ENCODE results near the gene CGREF1.

DNA sequence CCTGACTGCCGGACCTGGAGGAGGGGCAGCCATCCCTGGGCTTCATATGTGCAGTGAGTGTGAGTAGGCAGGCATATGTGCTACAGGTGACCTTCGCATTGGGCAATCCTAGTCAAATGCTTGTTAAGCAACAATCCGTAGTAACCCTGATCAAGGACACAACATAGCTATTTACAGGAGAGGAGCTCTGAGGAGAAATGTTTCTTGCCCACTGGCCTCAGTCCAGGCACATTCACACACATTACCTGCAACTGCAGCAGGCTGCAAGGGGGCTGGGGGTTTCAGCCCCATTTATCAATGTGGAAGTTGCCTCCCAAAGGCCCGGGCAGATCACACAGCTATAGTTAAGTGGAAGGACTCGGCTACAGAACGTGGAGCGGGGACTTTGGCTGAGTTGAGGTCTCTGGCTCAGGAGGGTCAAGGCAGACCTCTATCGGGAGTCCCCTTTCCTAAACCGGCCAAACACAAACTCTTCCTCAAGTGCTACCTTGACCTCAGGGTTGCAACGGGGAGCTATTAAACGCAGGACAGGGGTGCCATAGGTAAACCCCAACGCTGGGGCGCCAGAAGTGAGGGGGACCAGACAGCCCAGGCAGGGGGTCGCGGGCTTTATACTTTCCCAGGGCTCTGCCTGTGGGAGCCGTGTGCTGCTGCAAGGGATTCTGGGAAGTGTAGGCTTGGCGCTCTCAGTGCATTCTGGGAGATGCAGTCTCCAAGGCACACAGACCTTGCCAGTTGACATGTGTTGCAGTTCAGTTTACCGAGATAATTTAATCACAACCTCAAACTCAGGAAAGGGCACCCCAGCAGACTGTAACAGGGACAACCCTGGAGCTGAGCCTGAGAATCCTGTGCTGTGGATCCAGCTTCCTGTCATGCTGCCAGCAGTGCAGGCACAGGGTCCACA, 22.9 kb downstream of the CGREF1 start:
- no peak for TF ChIP-seq POLR2A (IDR thresholded peaks at IDR 0.05)
- peak in 1 of 6 experiments; percentile 20 for TF ChIP-seq CTCF (IDR thresholded peaks at IDR 0.05)

Measured in esophagus squamous epithelium (tissue), 4 donors.